ENCODE results near the gene TLCD1. TPM values are rescaled to one million over a fixed set of nuclear protein-coding genes. Genes with fewer than 3 reads are reported as not detected.

The TLCD1 gene
- total RNA-seq, 1 donor, result 7.8 TPM

DNA sequence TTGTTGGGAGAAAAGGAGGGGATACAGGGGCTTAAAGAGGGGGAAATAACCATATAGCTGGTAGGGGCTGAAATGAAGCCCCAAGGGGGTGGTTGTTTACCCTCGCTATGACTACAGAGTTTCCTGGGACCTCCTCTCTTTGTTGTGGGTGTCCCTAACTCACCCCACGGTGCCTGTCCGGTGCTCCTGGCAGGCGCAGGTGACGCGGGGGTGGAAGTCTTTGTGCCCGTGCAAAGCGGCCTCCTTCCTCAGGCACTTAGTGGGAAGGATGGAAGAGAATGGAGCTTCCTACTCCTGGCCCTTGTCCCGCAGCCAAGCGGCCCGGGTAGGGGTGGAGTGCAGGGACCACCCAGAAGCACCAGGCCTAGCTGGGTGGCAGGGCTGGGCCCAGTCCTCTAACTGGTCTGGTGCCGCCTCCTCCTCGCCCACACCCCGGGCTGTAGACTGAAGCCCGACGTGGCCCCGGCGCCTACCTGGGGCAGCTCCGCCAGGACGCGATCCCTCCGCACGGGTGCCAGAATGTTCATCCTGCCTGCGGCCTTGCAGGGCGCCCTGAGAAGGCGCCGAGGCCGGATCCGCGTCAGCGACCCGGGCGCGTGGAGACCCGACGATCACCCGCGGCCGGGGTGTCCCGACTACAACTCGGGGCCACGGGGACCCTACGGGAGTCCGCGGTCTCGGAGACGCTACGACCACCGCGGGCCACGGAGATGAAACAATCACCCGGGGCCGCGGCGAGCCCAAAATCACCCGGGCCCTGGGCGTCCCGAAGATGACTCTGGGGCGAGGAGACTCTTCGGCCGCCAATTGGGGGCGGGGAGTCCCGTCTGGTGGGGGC is 9.1 kb downstream of the TLCD1 start:
- peak overlapping the region; percentile 99 for H3K4me3 ChIP-seq (ENCODE audit: low read depth, low read length)
- TF ChIP-seq, protein P1, sequence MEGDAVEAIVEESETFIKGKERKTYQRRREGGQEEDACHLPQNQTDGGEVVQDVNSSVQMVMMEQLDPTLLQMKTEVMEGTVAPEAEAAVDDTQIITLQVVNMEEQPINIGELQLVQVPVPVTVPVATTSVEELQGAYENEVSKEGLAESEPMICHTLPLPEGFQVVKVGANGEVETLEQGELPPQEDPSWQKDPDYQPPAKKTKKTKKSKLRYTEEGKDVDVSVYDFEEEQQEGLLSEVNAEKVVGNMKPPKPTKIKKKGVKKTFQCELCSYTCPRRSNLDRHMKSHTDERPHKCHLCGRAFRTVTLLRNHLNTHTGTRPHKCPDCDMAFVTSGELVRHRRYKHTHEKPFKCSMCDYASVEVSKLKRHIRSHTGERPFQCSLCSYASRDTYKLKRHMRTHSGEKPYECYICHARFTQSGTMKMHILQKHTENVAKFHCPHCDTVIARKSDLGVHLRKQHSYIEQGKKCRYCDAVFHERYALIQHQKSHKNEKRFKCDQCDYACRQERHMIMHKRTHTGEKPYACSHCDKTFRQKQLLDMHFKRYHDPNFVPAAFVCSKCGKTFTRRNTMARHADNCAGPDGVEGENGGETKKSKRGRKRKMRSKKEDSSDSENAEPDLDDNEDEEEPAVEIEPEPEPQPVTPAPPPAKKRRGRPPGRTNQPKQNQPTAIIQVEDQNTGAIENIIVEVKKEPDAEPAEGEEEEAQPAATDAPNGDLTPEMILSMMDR (IDR thresholded peaks at IDR 0.05; ENCODE audit: insufficient read depth, low read length), result no peak
- peak; percentile 41 for DNase-seq (ENCODE audit: low read depth)

DNA sequence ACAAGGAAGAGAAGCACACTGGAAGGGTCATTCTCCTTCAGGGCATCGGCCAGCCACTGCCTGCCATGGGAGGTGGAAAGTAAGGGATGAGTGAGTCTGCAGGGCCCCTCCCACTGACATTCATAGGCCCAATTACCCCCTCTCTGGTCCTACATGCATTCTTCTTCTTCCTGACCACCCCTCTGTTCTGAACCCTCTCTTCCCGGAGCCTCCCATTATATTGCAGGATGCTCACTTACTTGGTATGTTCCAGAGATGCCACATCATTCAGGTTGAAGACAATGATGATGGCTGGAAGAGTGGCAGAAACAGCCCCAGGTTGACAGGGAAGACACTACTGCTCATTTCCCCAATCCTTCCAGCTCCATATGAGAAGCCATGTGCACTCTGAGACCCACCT is 10.8 kb downstream of the TLCD1 start:
- peak overlapping the region; percentile 99 for H3K4me3 ChIP-seq (ENCODE audit: low read depth, low read length)
- TF ChIP-seq, protein P1 (IDR thresholded peaks at IDR 0.05; ENCODE audit: insufficient read depth, low read length), result no peak
- DNase-seq (ENCODE audit: low read depth), result no peak

DNA sequence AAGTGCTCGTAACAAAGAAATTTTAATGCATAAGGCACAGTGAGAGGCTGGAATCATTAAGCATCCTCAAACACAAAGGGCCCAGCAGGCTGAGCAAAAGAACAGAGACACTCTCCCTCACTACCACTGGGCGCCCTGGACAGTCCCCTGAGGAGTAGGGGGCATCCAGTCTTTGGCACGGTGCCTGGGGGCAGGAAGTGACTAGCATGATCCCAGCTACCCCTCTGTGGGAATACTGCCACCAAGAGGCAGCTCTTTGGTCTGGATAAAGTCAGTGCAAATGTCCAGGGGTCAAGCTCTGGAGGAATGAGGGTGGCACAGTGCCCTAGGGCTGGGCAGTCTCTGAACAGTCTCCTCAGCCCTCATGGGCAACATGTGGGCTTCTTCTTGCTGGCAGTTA is 11.8 kb downstream of the TLCD1 start:
- TF ChIP-seq, protein P1 (IDR thresholded peaks at IDR 0.05; ENCODE audit: insufficient read depth, low read length), result no peak
- no peak for DNase-seq (ENCODE audit: low read depth)
- H3K4me3 ChIP-seq (ENCODE audit: low read depth, low read length), result no peak overlapping the region

DNA sequence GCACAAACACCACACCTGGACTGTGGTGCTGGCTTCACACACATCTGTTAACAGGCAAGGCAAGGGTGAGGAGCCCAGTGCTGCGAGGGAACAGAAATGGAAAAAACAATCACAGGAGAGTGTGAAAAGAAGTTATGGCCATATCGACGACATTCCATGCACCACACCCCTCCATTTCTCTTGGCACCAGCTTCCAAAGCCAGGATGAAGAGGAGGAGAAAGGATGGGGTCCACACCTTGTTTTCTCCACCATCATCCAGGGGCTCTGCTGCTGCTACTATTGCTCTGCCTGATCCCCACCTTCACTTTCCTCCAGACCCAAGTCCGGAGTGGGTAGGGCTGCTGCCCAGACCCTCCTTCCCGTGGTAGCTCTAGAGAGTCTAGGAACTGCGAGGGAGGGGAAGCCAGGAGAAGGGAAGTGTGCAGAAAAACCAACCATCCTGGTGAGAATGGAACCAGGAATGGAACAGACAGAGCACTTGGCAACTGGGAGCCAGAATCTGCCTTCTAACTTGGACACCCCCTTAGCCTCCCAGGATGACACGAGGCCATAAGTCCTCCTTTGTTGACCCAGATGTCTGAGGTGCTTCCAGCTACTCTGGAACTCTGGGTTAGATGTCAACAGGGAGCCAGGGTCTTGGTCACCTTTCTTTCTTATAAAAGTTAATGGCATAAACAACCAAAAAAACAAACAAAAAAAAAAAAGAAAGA is 13.2 kb downstream of the TLCD1 start:
- DNase-seq (ENCODE audit: low read depth), result no peak
- H3K4me3 ChIP-seq (ENCODE audit: low read depth, low read length), result no peak overlapping the region
- TF ChIP-seq, protein P1 (IDR thresholded peaks at IDR 0.05; ENCODE audit: insufficient read depth, low read length), result no peak

DNA sequence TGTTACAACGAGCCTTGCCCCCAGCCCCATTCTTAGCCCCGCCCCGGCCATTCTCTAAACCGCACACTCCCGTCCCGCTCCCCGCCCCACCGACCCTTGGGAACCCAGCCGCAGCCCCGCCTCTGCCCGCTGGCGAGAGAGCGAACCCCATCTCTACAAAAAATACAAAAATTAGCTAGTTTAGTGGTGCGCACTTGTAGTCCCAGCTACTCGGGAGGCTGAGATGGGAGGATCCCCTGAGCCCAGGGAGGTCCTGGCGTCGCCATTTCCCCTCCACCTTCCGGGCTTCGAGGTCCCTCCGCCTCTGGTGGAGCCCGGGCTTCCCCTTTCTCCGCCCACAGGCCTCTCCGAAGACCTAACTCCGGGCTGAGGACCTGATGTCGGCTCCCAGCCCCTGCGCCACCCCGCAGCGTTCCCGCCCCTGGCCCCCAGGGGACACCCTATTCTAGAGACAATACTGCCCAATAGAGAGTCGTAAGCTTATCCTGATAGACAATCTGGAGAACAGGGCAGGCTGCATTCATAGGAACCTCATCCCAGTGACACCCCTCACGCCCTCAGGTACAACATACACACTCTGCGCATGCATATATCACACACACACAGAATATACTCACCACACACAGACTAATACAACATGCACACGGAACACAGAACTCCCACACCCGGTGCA is 13.9 kb downstream of the TLCD1 start:
- DNase-seq (ENCODE audit: low read depth), result no peak
- H3K4me3 ChIP-seq (ENCODE audit: low read depth, low read length), result no peak overlapping the region
- TF ChIP-seq, protein P1 (IDR thresholded peaks at IDR 0.05; ENCODE audit: insufficient read depth, low read length), result no peak

DNA sequence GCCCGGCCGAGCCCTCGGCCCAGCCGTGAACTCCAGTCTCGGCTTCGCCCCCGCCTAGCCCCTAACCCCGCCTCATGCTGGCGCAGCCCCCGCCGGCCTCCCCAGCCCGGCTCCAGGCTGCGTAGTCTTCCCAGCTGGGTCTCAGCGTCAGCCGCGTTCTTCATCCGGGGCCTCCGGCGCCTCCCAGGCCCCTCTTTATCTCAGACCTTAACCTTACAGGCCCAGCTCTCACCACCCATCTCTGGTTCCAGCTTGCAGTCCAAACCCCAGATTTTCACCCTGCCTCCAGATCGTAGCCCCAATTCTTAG is 14.4 kb downstream of the TLCD1 start, which contains the start of gene PROCA1:
TSS of gene PROCA1 (minus strand) at position 166 of the 309 bp plus-strand sequence. CDS start 228 bp downstream, outside the sequence.
- TF ChIP-seq, protein P1 (IDR thresholded peaks at IDR 0.05; ENCODE audit: insufficient read depth, low read length), result no peak
- H3K4me3 ChIP-seq (ENCODE audit: low read depth, low read length), result peak within 1 kb of the TSS; percentile 64
- no peak for DNase-seq (ENCODE audit: low read depth)

All from fibroblast of the aortic adventitia (primary cell).